Heart right ventricle (tissue), 16 donors: ENCODE data around the gene CLDND1. TPM values are rescaled to one million over a fixed set of nuclear protein-coding genes. Genes with fewer than 3 reads are reported as not detected.

Experiments
- ATAC-seq, 8 donors: fragments of 200-7000 bp; cut with Tn5 transposase; one replicate each; pipeline ENCODE4 v1.9.1; 2020; ENCODE audit warnings: mild to moderate bottlenecking in 8 of 8, moderate library complexity in 8 of 8, moderate number of reproducible peaks in 1 of 8
- DNase-seq, 2 donors: peaks; one replicate each; pipeline ENCODE4 v3.0.0-alpha.2; 2020
- H3K27ac ChIP-seq, 10 donors: fragments of 200-600 bp; sonication (generic) in 2 of 10; one replicate each; pipeline versions ENCODE4 v1.5.0 to v1.8.0; 2020 to 2022; ENCODE audit warnings: mild to moderate bottlenecking in 3 of 10
- H3K27me3 ChIP-seq, 7 donors: fragments of 200-600 bp; one replicate each; pipeline ENCODE4 v1.8.0; 2021 to 2022; ENCODE audit warnings: mild to moderate bottlenecking in 2 of 7
- H3K36me3 ChIP-seq, 9 donors: fragments of 200-600 bp; sonication (generic) in 1 of 9; one replicate each; pipeline versions ENCODE4 v1.5.0 to v1.8.0; 2020 to 2022; ENCODE audit warnings: mild to moderate bottlenecking in 2 of 9
- H3K4me1 ChIP-seq, 9 donors: fragments of 200-600 bp; sonication (generic) in 1 of 9; one replicate each; pipeline versions ENCODE4 v1.5.0 to v1.8.0; 2020 to 2022; ENCODE audit warnings: mild to moderate bottlenecking in 4 of 9
- H3K4me3 ChIP-seq, 10 donors: fragments of 200-600 bp; sonication (generic) in 2 of 10; one replicate each; pipeline versions ENCODE4 v1.5.0 to v1.8.0; 2020 to 2022; ENCODE audit warnings: mild to moderate bottlenecking in 7 of 10, moderate library complexity in 2 of 10
- H3K9me3 ChIP-seq, 11 donors: fragments of 200-600 bp in 10 of 11; sonication (generic) in 2 of 11; one replicate each; pipeline versions ENCODE4 v1.5.0 to v1.8.0; 2013 to 2022; ENCODE audit warnings: mild to moderate bottlenecking in 2 of 11, control low read depth in 1 of 11, moderate library complexity in 1 of 11
- CTCF ChIP-seq, 9 donors: fragments of 200-600 bp; sonication (generic) in 2 of 9; IDR thresholded peaks; one replicate each; pipeline versions ENCODE4 v1.5.0 to v1.8.0; 2021 to 2022; ENCODE audit warnings: antibody characterized with exemption in 9 of 9, mild to moderate bottlenecking in 5 of 9, moderate library complexity in 1 of 9
- WGBS, 2 donors: extraction: QIAGEN DNeasy Blood & Tissue Kit; methylation state at CpG; one replicate each; pipeline ENCODE4 v1.1.7; 2013; ENCODE audit warnings: inconsistent platforms in 1 of 2; 5-methylcytosine and 5-hydroxymethylcytosine counted together
- intact Hi-C, 10 donors: fragments of 100-400 bp; cut with DNase I; formaldehyde crosslinking; loops; one replicate each; pipeline versions ENCODE4 v1.11.1 to v1.14.2; 2022
- polyA plus RNA-seq, 2 donors: library from polyadenylated mRNA; stranded (reverse); fragments of 200-250 nt; gene quantifications; one replicate each; pipeline ENCODE4 v1.2.3, GENCODE V29; 2013
- total RNA-seq, 10 donors: library from RNA; stranded (reverse); fragmentation: NEBNext Ultra II Directional in 3 of 10; extraction: Animal tissue kit (Norgen Biotek cat#: 25700) in 3 of 10; gene quantifications; one replicate each; pipeline versions ENCODE4 v1.2.1 to v1.2.4, GENCODE V29; 2021 to 2023
- donor health status: Arrhythmogenic right ventricular cardiomyopathy.
- donor health status: ischemic (EF 13 %, LVEDD 7.1; RV severe dilation, severe dysfunction).
- donor health status: healthy with polysubstance abuse.
- donor health status: DM: no; HTN: yes; CAD: no.
- donor health status: DM: no; HTN: no; CAD: no.
- donor health status: ischemic (EF 25% LVEDD 6.9; RV normal size, moderate dysfunction).
- donor health status: ischemic (EF 25% LVEDD 5.7; RV mildly dilated, moderate dysfunction).
- donor health status: healthy.
- donor health status: DM: yes; HTN: yes; CAD: no.
- donor health status: Ischemic cardiomyopathy.
- donor health status: ischemic (EF 35%, LVEDD 5.7; RV mildly dilated, moderate dysfunction).
- donor health status: nonischemic (EF 11% LVEDD 7.7; RV severe dilation, severe dysfunction).
- donor health status: DM: yes; HTN: yes; CAD: no.
- donor health status: PGD.
- donor health status: ischemic (EF 29% LVEDD 5.4; RV normal size, mild dysfunction).
- donor health status: nonischemic (EF 23%, LVEDD 6.1; RV moderate dilation, normal function).

CLDND1 gene
- total and polyA plus RNA-seq, 12 donors, result 55.6 to 99.9 (median 75.5) TPM

GRCh38 chr3:98497381-98497780 is 25.3 kb downstream of the CLDND1 start, which contains the start of gene OR5K2:
Gene OR5K2, plus strand, starts transcription at chr3:98497681. Its CDS starts 0 bp downstream, at chr3:98497681.
- Histone ChIP-seq H3K4me3 (no peak within 1 kb of the TSS), H3K4me1 (no peaks in the 10 kb centered on the region), H3K9me3 (no peaks in the 10 kb centered on the region), H3K27ac (no peak within 1 kb of the TSS), H3K36me3 (no peaks in the 10 kb centered on the region), H3K27me3 (no peaks in the 10 kb centered on the region)
- TF ChIP-seq CTCF (IDR thresholded peaks at IDR 0.05), result no peak
- intact Hi-C loops, result no loop called here
- DNase-seq (no peak), ATAC-seq (no peak)
- 78 to 85% methylated on average over 2 of the region's 2 CpGs for WGBS, 2 donors

GRCh38 chr3:98483626-98484025 is 39.1 kb downstream of the CLDND1 start:
- ATAC-seq, result no peak
- DNase-seq, result no peak

DNA sequence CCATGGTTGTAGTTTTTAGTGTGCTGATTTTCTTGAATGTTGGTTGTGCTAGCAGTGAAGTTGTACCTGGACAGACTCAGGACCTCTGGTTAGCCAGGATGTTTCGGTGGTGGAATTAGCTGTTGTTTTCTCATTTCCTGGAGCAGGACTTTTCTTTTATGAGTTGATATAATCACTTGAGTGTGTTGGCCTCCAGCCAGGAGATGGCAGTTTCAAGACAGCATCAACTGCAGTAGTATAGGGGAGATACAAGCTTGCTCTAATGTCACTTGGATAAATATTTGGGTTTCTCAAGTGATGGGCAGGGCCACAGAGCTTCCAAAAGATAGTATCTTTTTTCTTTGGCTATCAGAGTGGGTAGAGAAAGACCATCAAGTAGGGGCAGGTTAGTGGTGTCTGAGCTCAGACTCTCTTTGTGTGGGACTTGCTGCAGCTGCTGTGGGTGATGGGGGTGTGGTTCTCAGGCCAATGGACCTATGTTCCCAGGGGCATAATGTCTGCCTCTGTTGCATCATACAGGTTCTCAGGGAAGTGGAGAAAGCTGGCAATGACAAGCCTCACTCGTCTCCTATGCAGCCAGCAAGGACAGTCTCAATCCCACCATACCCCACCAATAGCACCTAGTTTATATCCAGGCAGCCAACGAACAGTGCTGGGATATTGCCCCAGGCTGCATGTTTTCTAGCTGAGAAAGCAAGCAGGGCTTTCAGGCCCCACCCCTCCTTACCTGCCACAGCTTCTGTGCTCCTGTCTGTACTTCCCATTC is 39.8 kb downstream of the CLDND1 start:
- DNase-seq (no peak), ATAC-seq (no peak)

More at GRCh38 chr3:98483626-98484025, 39.1 kb downstream of the CLDND1 start:
- 79 to 86% methylated on average over 3 of the region's 3 CpGs for WGBS, 2 donors
- no peaks in the 10 kb centered on the region for H3K27me3 ChIP-seq
- H3K4me1 ChIP-seq, result no peaks in the 10 kb centered on the region
- H3K4me3 ChIP-seq, result no peak overlapping the region
- H3K27ac ChIP-seq, result no peak overlapping the region
- no peak for TF ChIP-seq CTCF (IDR thresholded peaks at IDR 0.05)
- intact Hi-C loops, result no loop called here
- peaks cover 0 to 70% (median 17%) of the 10 kb centered on the region in 11 donors for H3K9me3 ChIP-seq
- H3K36me3 ChIP-seq, result no peaks in the 10 kb centered on the region

More for the DNA sequence above, 39.8 kb downstream of the CLDND1 start:
- H3K27me3 ChIP-seq, result no peaks in the 10 kb centered on the region
- no peaks in the 10 kb centered on the region for H3K4me1 ChIP-seq
- H3K9me3 ChIP-seq, result peaks cover 0 to 70% (median 22%) of the 10 kb centered on the region in 11 donors
- H3K4me3 ChIP-seq, result no peak overlapping the region
- no peak overlapping the region for H3K27ac ChIP-seq
- intact Hi-C loops, result no loop called here
- WGBS, 2 donors, result 66 to 69% methylated on average over 3 of the region's 3 CpGs
- H3K36me3 ChIP-seq, result no peaks in the 10 kb centered on the region
- no peak for TF ChIP-seq CTCF (IDR thresholded peaks at IDR 0.05)

Other genes with a start within 250 kb of the CLDND1 start
- not detected for gene OR5H2, start 240.4 kb downstream of the CLDND1 start, total RNA-seq
- not detected for gene OR5H2, start 240.4 kb downstream of the CLDND1 start, polyA plus RNA-seq
- not detected for gene OR5K4, start 169.0 kb downstream of the CLDND1 start, total RNA-seq
- not detected for gene OR5K4, start 169.0 kb downstream of the CLDND1 start, polyA plus RNA-seq
- not detected for gene OR5K3, start 132.2 kb downstream of the CLDND1 start, total RNA-seq
- not detected for gene OR5K3, start 132.2 kb downstream of the CLDND1 start, polyA plus RNA-seq
- not detected for gene OR5K1, start 59.7 kb downstream of the CLDND1 start, total RNA-seq
- gene OR5K1, start 59.7 kb downstream of the CLDND1 start, polyA plus RNA-seq, result not detected
- gene OR5K2, start 25.2 kb downstream of the CLDND1 start, total RNA-seq, result not detected
- not detected for gene OR5K2, start 25.2 kb downstream of the CLDND1 start, polyA plus RNA-seq
- gene GPR15, start 9.1 kb upstream of the CLDND1 start, total RNA-seq, result under 1 TPM in 1 of 10 donors, not detected in 9; 0.21 TPM
- not detected for gene GPR15, start 9.1 kb upstream of the CLDND1 start, polyA plus RNA-seq
- 10 to 100 TPM in 7 of 10 donors, 1 to 10 TPM in 3; 7.7 to 12.5 (median 11.0) TPM for gene CPOX, start 70.7 kb upstream of the CLDND1 start, total RNA-seq
- gene CPOX, start 70.7 kb upstream of the CLDND1 start, polyA plus RNA-seq, result 10 to 100 TPM in 1 of 2 donors, 1 to 10 TPM in 1; 7.9 to 11.6 TPM
- gene ST3GAL6, start 240.4 kb upstream of the CLDND1 start, total RNA-seq, result 10 to 100 TPM; 27.3 to 92.9 (median 62.6) TPM
- gene ST3GAL6, start 240.4 kb upstream of the CLDND1 start, polyA plus RNA-seq, result 10 to 100 TPM; 44.6 to 50.8 TPM